Measurements from ENCODE around the gene SLC16A10.

Gene SLC16A10

GRCh38 chr6:111147440-111147839 lies 60.1 kb downstream of the SLC16A10 start:
- Histone ChIP-seq H3K9me3 (ENCODE audit: low read depth, low read length) (no peaks in the 10 kb centered on the region), H3K36me3 (ENCODE audit: insufficient read depth, low read length) (no peaks in the 10 kb centered on the region), H3K27ac (no peak overlapping the region), H3K9ac (ENCODE audit: insufficient read length) (no peak overlapping the region), H3K4me3 (no peak overlapping the region)
- TF ChIP-seq EZH2 (IDR thresholded peaks at IDR 0.05) (no peak), FOXP2 (optimal IDR thresholded peaks at IDR 0.05; ENCODE audit: control extremely low read depth, extremely low read length, insufficient read depth) (no peak), POLR2AphosphoS5 (IDR thresholded peaks at IDR 0.05; ENCODE audit: borderline replicate concordance, low read depth, low read length) (no peak)
- DNase-seq (ENCODE audit: low read depth, low spot score): no peak

- no peak overlapping the region for H3K27ac ChIP-seq
- TF ChIP-seq EZH2 (IDR thresholded peaks at IDR 0.05) (no peak), FOXP2 (optimal IDR thresholded peaks at IDR 0.05; ENCODE audit: control extremely low read depth, extremely low read length, insufficient read depth) (no peak), POLR2AphosphoS5 (IDR thresholded peaks at IDR 0.05; ENCODE audit: borderline replicate concordance, low read depth, low read length) (no peak)
- no peaks in the 10 kb centered on the region for H3K9me3 ChIP-seq (ENCODE audit: low read depth, low read length)
- H3K36me3 ChIP-seq (ENCODE audit: insufficient read depth, low read length): no peaks in the 10 kb centered on the region
- no peak overlapping the region for H3K4me3 ChIP-seq
- no peak for DNase-seq (ENCODE audit: low read depth, low spot score)
- no peak overlapping the region for H3K9ac ChIP-seq (ENCODE audit: insufficient read length)
Observed at GRCh38 chr6:111148110-111148509, 60.8 kb downstream of the SLC16A10 start.

- DNase-seq (ENCODE audit: low read depth, low spot score): no peak
- no peaks in the 10 kb centered on the region for H3K9me3 ChIP-seq (ENCODE audit: low read depth, low read length)
- H3K9ac ChIP-seq (ENCODE audit: insufficient read length): no peak overlapping the region
- TF ChIP-seq FOXP2 (optimal IDR thresholded peaks at IDR 0.05; ENCODE audit: control extremely low read depth, extremely low read length, insufficient read depth): no peak
- TF ChIP-seq POLR2AphosphoS5 (IDR thresholded peaks at IDR 0.05; ENCODE audit: borderline replicate concordance, low read depth, low read length): no peak
- TF ChIP-seq EZH2 (IDR thresholded peaks at IDR 0.05): no peak
- no peak overlapping the region for H3K27ac ChIP-seq
- no peaks in the 10 kb centered on the region for H3K36me3 ChIP-seq (ENCODE audit: insufficient read depth, low read length)
- no peak overlapping the region for H3K4me3 ChIP-seq
Observed at GRCh38 chr6:111150577-111150976, 63.3 kb downstream of the SLC16A10 start.

- no peak overlapping the region for H3K27ac ChIP-seq
- TF ChIP-seq POLR2AphosphoS5 (IDR thresholded peaks at IDR 0.05; ENCODE audit: borderline replicate concordance, low read depth, low read length) (no peak), FOXP2 (optimal IDR thresholded peaks at IDR 0.05; ENCODE audit: control extremely low read depth, extremely low read length, insufficient read depth) (no peak), EZH2 (IDR thresholded peaks at IDR 0.05) (no peak)
- no peak overlapping the region for H3K9ac ChIP-seq (ENCODE audit: insufficient read length)
- H3K9me3 ChIP-seq (ENCODE audit: low read depth, low read length): no peaks in the 10 kb centered on the region
- no peak for DNase-seq (ENCODE audit: low read depth, low spot score)
- no peak overlapping the region for H3K4me3 ChIP-seq
- no peaks in the 10 kb centered on the region for H3K36me3 ChIP-seq (ENCODE audit: insufficient read depth, low read length)
Observed at GRCh38 chr6:111154981-111155380, 67.7 kb downstream of the SLC16A10 start.

- no peak overlapping the region for H3K4me3 ChIP-seq
- DNase-seq (ENCODE audit: low read depth, low spot score): no peak
- TF ChIP-seq FOXP2 (optimal IDR thresholded peaks at IDR 0.05; ENCODE audit: control extremely low read depth, extremely low read length, insufficient read depth) (no peak), EZH2 (IDR thresholded peaks at IDR 0.05) (no peak), POLR2AphosphoS5 (IDR thresholded peaks at IDR 0.05; ENCODE audit: borderline replicate concordance, low read depth, low read length) (no peak)
- H3K27ac ChIP-seq: no peak overlapping the region
- H3K9ac ChIP-seq (ENCODE audit: insufficient read length): no peak overlapping the region
- no peaks in the 10 kb centered on the region for H3K9me3 ChIP-seq (ENCODE audit: low read depth, low read length)
- no peaks in the 10 kb centered on the region for H3K36me3 ChIP-seq (ENCODE audit: insufficient read depth, low read length)
Observed at GRCh38 chr6:111157412-111157811, 70.1 kb downstream of the SLC16A10 start.

GRCh38 chr6:111159633-111160032 lies 72.3 kb downstream of the SLC16A10 start:
- Histone ChIP-seq H3K9ac (ENCODE audit: insufficient read length) (no peak overlapping the region), H3K27ac (no peak overlapping the region), H3K36me3 (ENCODE audit: insufficient read depth, low read length) (no peaks in the 10 kb centered on the region), H3K4me3 (no peak overlapping the region), H3K9me3 (ENCODE audit: low read depth, low read length) (no peaks in the 10 kb centered on the region; the same call in 1 of the 2 replicates)
- no peak for DNase-seq (ENCODE audit: low read depth, low spot score)
- TF ChIP-seq EZH2 (IDR thresholded peaks at IDR 0.05) (no peak), POLR2AphosphoS5 (IDR thresholded peaks at IDR 0.05; ENCODE audit: borderline replicate concordance, low read depth, low read length) (no peak), FOXP2 (optimal IDR thresholded peaks at IDR 0.05; ENCODE audit: control extremely low read depth, extremely low read length, insufficient read depth) (no peak)

- H3K27ac ChIP-seq: no peak overlapping the region
- no peak for TF ChIP-seq FOXP2 (optimal IDR thresholded peaks at IDR 0.05; ENCODE audit: control extremely low read depth, extremely low read length, insufficient read depth)
- TF ChIP-seq EZH2 (IDR thresholded peaks at IDR 0.05): no peak
- no peak for TF ChIP-seq POLR2AphosphoS5 (IDR thresholded peaks at IDR 0.05; ENCODE audit: borderline replicate concordance, low read depth, low read length)
- H3K4me3 ChIP-seq: no peak overlapping the region
- no peaks in the 10 kb centered on the region for H3K36me3 ChIP-seq (ENCODE audit: insufficient read depth, low read length)
- H3K9ac ChIP-seq (ENCODE audit: insufficient read length): no peak overlapping the region
- DNase-seq (ENCODE audit: low read depth, low spot score): no peak
- no peaks in the 10 kb centered on the region; the same call in 1 of the 2 replicates for H3K9me3 ChIP-seq (ENCODE audit: low read depth, low read length)
Observed at GRCh38 chr6:111161650-111162049, 74.3 kb downstream of the SLC16A10 start.

- Histone ChIP-seq H3K36me3 (ENCODE audit: insufficient read depth, low read length) (no peaks in the 10 kb centered on the region), H3K9ac (ENCODE audit: insufficient read length) (no peak overlapping the region), H3K4me3 (no peak overlapping the region), H3K9me3 (ENCODE audit: low read depth, low read length) (no peaks in the 10 kb centered on the region; the same call in 1 of the 2 replicates), H3K27ac (no peak overlapping the region)
- DNase-seq (ENCODE audit: low read depth, low spot score): no peak
- TF ChIP-seq POLR2AphosphoS5 (IDR thresholded peaks at IDR 0.05; ENCODE audit: borderline replicate concordance, low read depth, low read length) (no peak), FOXP2 (optimal IDR thresholded peaks at IDR 0.05; ENCODE audit: control extremely low read depth, extremely low read length, insufficient read depth) (no peak), EZH2 (IDR thresholded peaks at IDR 0.05) (no peak)
Observed at GRCh38 chr6:111162504-111162903, 75.2 kb downstream of the SLC16A10 start.
